ENCODE measurements around the gene RNPS1.

The RNPS1 gene

DNA sequence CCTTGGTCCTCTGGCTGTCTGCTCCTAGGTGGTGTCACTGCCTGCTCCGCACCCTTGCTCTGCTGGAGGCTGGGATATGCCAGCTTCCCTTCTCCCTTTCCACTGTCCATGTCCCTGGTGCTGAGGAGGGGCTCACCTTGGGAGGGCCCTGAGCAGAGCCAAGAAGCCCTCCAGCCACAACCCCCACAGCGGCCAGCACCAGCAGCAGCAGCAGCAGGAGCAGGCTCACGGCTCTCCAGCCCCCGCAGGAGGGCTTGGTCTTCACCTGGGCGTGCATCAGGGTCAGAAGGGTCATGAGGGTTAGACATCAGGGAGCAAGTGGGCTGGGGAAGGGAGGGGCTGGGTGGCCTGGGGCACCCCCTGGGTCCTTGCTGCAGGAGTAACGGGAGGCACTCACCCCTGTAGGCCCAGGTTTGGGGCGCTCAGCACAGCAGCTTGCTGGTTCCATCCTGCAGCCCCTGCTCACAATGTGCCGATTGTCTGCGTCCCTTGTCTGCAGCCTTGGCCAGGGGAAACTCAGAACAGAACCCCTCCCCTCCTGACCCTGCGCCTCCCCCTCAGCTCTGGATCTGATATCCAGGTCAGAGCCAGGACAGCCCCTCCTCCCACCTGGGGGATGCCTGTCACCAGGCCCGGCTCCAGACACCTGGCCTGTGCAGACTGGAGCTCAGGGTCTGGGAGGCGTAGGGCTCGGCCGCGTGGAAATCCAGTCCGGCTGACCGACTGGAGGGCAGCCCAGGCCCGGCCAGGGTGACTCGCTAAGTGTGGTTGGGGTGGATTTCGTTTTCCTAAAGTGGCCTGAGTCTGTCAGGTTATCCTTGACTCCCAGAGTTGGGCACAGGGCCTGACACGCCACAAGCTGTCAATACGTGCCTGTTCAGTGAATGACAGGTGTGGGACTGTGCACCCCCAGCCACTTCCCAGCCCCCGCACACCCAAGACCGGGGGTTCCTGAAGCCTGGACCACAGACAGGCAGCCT, 57.2 kb downstream of the RNPS1 start, which contains the start of gene BRICD5:
BRICD5 (minus strand) TSS at position 478 of the 980 bp plus-strand sequence; CDS start at position 448, 30 bp downstream.
- no peak for DNase-seq

GRCh38 chr16:2210009-2210332, 58.0 kb downstream of the RNPS1 start:
- no peak for DNase-seq

DNA sequence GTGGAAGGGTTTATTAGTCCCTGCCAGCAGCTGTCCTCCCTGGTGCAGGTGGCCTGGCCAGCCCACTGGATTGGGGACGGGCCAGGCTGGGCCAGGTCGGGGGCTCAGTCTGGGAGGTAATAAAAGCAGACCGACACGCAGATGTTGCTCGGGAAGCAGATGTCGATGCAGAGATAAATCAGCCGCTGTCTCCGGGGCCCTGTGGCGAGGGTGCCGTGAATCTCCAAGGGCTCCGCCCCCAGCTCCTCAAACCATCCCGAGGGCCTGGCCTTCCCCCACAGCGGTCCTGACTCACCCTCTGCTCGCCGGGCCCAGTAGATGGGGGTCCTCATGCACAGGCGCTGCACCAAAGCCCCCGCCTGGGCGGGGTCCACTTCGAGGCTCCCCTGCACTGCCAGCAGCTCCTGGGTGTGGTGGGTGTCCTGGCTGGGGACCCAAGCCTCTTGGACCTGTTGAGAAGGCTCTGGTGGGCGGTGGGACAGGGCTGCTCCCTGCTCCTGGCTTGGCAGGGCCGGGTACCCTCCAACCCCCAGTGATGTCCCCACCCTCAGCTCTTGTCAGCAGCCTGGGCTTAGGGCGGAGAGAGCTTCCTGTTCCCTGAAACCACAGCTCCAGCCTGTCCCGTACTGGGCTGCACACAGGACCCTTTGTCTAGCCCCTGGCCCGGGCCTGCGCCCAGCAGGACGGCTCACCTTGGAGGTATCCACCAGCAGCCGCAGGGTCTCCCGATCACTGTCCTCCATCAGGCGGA, 58.5 kb downstream of the RNPS1 start:
- DNase-seq: no peak

DNA sequence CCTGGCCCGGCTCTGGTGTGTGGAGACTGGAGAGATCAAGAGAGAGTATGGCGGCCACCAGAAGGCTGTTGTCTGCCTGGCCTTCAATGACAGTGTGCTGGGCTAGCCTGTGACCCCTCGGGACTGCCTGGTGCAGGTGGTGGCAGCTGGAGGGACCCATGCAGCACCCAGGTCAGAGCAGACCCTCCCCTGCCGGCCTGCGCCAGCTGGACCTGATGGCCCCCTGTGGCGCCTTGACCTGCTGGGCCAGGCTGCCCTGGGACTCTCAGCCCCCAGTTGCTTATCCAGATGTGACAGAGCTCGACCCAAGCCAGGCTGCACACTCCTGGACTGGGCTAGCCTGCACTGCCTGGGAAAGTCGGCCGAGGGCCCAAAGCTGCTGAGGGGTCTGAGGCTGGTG, 59.2 kb downstream of the RNPS1 start:
- no peak for DNase-seq

DNA sequence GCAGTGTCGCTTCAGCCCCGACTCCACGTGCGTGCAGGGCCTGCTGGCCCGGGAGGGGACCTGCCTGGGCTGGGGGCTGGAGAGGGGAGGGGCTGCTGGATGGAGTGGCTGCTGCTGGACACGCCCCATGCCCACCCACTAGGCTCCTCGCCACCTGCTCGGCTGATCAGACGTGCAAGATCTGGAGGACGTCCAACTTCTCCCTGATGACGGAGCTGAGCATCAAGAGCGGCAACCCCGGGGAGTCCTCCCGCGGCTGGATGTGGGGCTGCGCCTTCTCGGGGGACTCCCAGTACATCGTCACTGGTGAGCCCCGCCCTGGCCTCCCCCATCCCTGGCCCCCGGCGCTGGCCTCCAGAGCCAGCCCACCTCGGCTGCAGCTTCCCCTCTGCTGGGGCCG, 59.6 kb downstream of the RNPS1 start:
- no peak for DNase-seq

- no peak for DNase-seq
These were observed 60.1 kb downstream of the RNPS1 start for GRCh38 chr16:2207872-2208271.

GRCh38 chr16:2206780-2207433, 61.0 kb downstream of the RNPS1 start:
- DNase-seq: no peak

GRCh38 chr16:2206420-2206779, 61.5 kb downstream of the RNPS1 start:
- DNase-seq: no peak

- no peak for DNase-seq
These were observed 62.0 kb downstream of the RNPS1 start for GRCh38 chr16:2205967-2206313.

DNA sequence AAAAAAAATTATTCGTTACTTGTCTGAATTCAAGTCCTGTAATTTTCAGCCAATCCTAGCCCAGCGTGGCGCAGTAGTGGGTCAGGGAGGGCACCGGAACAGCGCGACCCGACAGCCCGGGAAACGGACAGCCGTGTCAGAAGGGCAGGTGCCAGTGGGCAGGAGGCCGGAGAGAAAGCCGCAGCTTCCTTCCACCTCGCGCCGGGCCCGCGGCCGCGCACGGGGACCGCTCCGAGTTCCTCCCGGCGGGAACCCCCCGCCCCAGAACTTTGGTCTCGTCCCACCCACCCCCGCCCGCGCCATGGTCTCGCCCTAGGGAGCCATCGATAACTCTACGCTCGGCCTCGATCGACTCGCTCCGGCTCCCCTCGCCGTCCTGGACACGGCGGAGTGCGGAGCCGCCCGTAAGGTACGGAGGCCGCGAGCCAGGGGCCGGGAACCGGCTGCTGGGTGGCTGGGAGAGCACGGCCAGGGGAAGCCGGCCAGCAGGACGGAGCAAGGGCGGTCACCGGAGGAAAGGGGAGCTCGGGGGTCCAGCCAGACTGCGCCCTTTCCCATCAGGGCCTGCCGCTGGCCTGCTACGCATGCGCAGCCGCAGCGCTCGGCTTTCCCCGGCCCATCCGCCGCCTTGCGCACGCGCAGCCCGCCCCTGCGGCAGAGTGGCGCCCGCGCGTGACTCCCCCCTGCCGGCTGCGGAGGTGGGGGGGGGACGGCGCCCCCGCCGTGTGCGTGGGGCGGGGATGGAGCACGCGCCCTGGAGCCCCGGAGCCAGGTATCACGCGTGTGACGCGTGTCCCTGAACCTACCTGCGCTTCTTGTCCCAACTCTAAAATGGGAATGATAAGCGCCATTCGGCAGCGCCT, 62.6 kb downstream of the RNPS1 start, which contains the start of gene MLST8:
MLST8 (plus strand) TSS at position 351 of the 863 bp plus-strand sequence. CDS start 632 bp downstream, outside the sequence.
- peak; percentile 81 for DNase-seq

DNA sequence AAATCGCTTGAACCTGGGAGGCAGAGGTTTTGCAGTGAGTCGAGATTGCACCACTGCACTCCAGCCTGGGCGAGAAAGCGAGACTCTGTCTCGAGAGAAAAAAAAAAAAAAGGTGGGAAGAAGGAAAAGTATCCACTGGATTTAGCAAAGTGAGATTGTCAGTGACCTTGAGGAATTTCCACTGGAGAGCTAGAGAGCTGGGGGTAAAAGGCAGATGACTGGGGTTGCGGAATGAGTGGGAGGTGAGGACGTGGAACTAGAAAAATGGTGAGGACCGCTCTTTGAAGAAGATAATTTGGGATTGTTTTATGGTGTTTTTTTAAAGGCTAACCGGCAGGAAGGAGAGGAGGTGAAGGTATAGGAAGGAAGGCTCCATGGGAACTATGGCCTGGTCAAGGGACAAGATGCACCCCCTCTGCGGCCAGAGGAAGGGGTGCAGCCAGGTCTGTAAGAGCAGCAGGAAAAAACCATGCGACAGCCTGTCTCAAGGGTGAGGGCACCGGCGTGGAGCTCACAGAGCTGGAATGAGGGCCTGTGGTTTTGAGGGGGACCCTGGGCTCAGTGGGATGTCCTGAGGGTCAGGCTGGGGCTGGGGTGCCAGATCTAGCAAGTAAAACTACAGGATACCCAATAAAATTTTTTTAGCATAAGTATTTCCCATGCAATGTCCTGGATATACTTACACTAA, 63.4 kb downstream of the RNPS1 start:
- DNase-seq: no peak
